ENCODE measurements around the gene DRAM1. TPM values are rescaled to one million over a fixed set of nuclear protein-coding genes. Genes with fewer than 3 reads are reported as not detected.

The DRAM1 gene
- total and polyA plus RNA-seq, 2 of the 4 experiments (the other 2 are of a cell fraction) = 20.0 to 27.2 TPM

GRCh38 chr12:101866615-101867373 lies 10.6 kb upstream of the DRAM1 start:
- Histone ChIP-seq H2AK5ac (ENCODE audit: low read depth, low read length) (no peak overlapping the region), H4K8ac (ENCODE audit: low read depth in 2 of 2, low read length in 2 of 2) (no peak overlapping the region), H2AK9ac (replicated peaks; ENCODE audit: low read depth, low read length, poor library complexity) (no peak overlapping the region), H3K4me3 (ENCODE audit: insufficient read depth, low read depth, low read length) (no peak overlapping the region), H3K18ac (ENCODE audit: low read depth, low read length) (no peak overlapping the region), H3K4ac (ENCODE audit: low read depth, low read length) (no peak overlapping the region), H3K36me3 (ENCODE audit: control insufficient read depth, insufficient read depth, low read length) (no peaks in the 10 kb centered on the region), H3K56ac (ENCODE audit: extremely low read depth, insufficient read depth, low read length) (no peak overlapping the region), H3K14ac (replicated peaks; ENCODE audit: low read depth, low read length) (no peak overlapping the region), H2AFZ (replicated peaks; ENCODE audit: low read length, poor library complexity) (peak overlapping the region; percentile 13), H3K27ac (ENCODE audit: insufficient read depth, low read length) (no peak overlapping the region), H4K20me1 (ENCODE audit: insufficient read depth, low read length) (no peaks in the 10 kb centered on the region), H2BK20ac (ENCODE audit: low read depth, low read length) (no peak overlapping the region), H3K9ac (ENCODE audit: low read depth, low read length) (no peak overlapping the region), H3K9me1 (ENCODE audit: insufficient read depth, low read length) (no peaks in the 10 kb centered on the region), H3K27me3 (ENCODE audit: control insufficient read depth, insufficient read depth, low read length) (no peaks in the 10 kb centered on the region), H3K79me1 (ENCODE audit: low read depth in 1 of 2, low read length in 2 of 2) (no peaks in the 10 kb centered on the region), H3K4me2 (ENCODE audit: low read depth, low read length) (no peak overlapping the region), H3K9me3 (ENCODE audit: control insufficient read depth, insufficient read depth, low read length) (peaks cover 2% of the 10 kb centered on the region; the same call in 1 of the 2 replicates), H3K4me1 (ENCODE audit: control insufficient read depth, insufficient read depth, low read length) (no peaks in the 10 kb centered on the region), H2BK120ac (ENCODE audit: low read depth, low read length) (no peak overlapping the region), H4K5ac (ENCODE audit: low read depth, low read length) (no peak overlapping the region), H2BK15ac (ENCODE audit: low read depth, low read length) (no peak overlapping the region), H4K91ac (ENCODE audit: insufficient read depth, low read depth, low read length) (no peak overlapping the region), H3K23ac (ENCODE audit: low read depth, low read length) (no peak overlapping the region), H2BK5ac (ENCODE audit: low read depth, low read length, poor library complexity, severe bottlenecking) (no peak overlapping the region)
- 66% methylated on average over 5 of the region's 13 CpGs; no CpG with 5 or more reads in 1 of the 2 experiments for WGBS, 2 experiments (ENCODE audit: extremely low coverage in 2 of 2, insufficient read length in 1 of 2)
- POLR2A ChIA-PET (ENCODE audit: unreplicated experiment) = interaction anchor here (0.7 kb wide), 1 partner anchor 15 kb away, joined by 3 read pairs; no protein-coding TSS in a partner anchor
- DNase-seq (no peak), ATAC-seq (ENCODE audit: low read depth) (no peak)
- in situ Hi-C loops (cut with MboI; ENCODE audit: low sequenced_read_pairs) = no loop called here
- intact Hi-C loops (cut with micrococcal nuclease) = no loop called here
- BruUV-seq (replicated peaks) = no TSS peak
- CTCF ChIA-PET = interaction anchor here (0.9 to 1.3 kb wide), 3 partner anchors 11 to 93 kb away, joined by 3 to 4 read pairs (median 4); no protein-coding TSS in a partner anchor
- dilution Hi-C loops (cut with HindIII; ENCODE audit: low sequenced_read_pairs, unreplicated experiment) = no loop called here
- TF ChIP-seq MAFK (IDR thresholded peaks at IDR 0.05; ENCODE audit: low read depth, low read length) = no peak
- TF ChIP-seq RAD21 (IDR thresholded peaks at IDR 0.05; ENCODE audit: low read length) = no peak
- no peak for TF ChIP-seq CEBPB (IDR thresholded peaks at IDR 0.05; ENCODE audit: low read depth, low read length)
- no peak for TF ChIP-seq POLR2A (IDR thresholded peaks at IDR 0.05; ENCODE audit: low read depth, low read length)
- no peak for TF ChIP-seq SMC3 (IDR thresholded peaks at IDR 0.05; ENCODE audit: low read depth, low read length)
- no peak for TF ChIP-seq MAZ (IDR thresholded peaks at IDR 0.05; ENCODE audit: borderline replicate concordance, low read depth, low read length)
- no peak for TF ChIP-seq CTCF (conservative IDR thresholded peaks at IDR 0.05; ENCODE audit: low read depth, low read length)
- TF ChIP-seq NFE2L2 (IDR thresholded peaks at IDR 0.05; ENCODE audit: low read depth, low read length) = no peak
- no peak for TF ChIP-seq ELK1 (IDR thresholded peaks at IDR 0.05; ENCODE audit: borderline replicate concordance, low read depth, low read length)
- no peak for TF ChIP-seq RFX5 (IDR thresholded peaks at IDR 0.05; ENCODE audit: low read depth, low read length)
- no peak for TF ChIP-seq USF2 (IDR thresholded peaks at IDR 0.05; ENCODE audit: low read depth, low read length)
- TF ChIP-seq MXI1 (IDR thresholded peaks at IDR 0.05; ENCODE audit: borderline replicate concordance, low read depth, low read length) = no peak
- no peak for TF ChIP-seq CHD1 (IDR thresholded peaks at IDR 0.05; ENCODE audit: low read depth, low read length)
- TF ChIP-seq RCOR1 (IDR thresholded peaks at IDR 0.05; ENCODE audit: insufficient replicate concordance, low read length) = no peak
- TF ChIP-seq FOS (IDR thresholded peaks at IDR 0.05; ENCODE audit: low read depth, low read length) = no peak

All from IMR-90 (cell line).